ENCODE measurements around the gene ZNF253. TPM values are rescaled to one million over a fixed set of nuclear protein-coding genes. Genes with fewer than 3 reads are reported as not detected.
"Not testable (repeated sequence)": the region's sequence is repeated elsewhere in the genome, so short reads cannot be mapped to it uniquely, and the experiment has no call there.

The ZNF253 gene
- total and polyA plus RNA-seq, 2 of the 13 experiments (the other 11 are each of a cell fraction or from before 2014, with no cell fraction given): 3.5 to 10.6 TPM

DNA sequence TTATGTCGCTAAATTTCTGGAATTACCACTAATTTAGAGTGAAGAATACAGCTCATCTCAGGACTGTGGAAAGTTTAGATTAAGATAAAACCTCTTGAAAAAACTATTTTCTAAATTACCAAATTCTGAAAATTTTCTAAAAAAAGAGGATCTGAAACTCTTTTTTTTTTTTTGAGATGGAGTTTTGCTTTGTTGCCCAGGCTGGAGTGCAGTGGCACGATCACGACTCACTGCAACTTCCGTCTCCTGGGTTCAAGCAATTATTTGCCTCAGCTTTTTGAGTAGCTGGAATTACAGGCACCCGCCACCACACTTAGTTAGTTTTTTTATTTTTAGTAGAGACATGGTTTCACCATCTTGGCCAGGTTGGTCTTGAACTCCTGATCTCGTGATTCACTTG lies 16.6 kb upstream of the ZNF253 start (continued):
- no peak for TF ChIP-seq GATA4 (IDR thresholded peaks at IDR 0.05; ENCODE audit: borderline replicate concordance, low read depth)
- TF ChIP-seq ZFYVE20 (CRISPR knock-in tag; IDR thresholded peaks at IDR 0.05; ENCODE audit: borderline replicate concordance, low read depth): no peak
- TF ChIP-seq GZF1 (CRISPR knock-in tag; IDR thresholded peaks at IDR 0.05): no peak

DNA sequence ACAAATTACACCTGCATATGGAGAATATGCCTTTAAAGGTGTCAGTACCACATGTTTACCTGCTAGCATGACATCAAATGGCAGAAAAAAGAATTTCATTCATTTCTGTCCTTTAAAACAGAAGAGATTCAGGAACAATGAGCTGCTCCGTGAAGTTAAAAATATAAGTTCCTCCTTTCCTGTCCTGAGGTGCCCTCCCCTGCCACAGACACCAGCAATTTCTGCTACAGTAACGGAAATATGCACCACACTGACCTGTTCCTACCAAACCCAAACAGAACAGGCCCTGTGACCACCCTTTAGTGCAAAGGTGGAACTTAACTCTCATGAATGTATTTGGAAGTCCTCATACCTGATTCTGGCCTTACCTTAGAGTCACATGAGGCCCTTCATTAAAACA lies 13.9 kb upstream of the ZNF253 start:
- H3K9me3 ChIP-seq (ENCODE audit: low read length); H3K4me1 ChIP-seq (ENCODE audit: insufficient read depth, low read length); H4K20me1 ChIP-seq (ENCODE audit: insufficient read depth, low read length); intact Hi-C loops (cut with micrococcal nuclease; ENCODE audit: unreplicated experiment); H3K27me3 ChIP-seq (ENCODE audit: control insufficient read depth in 1 of 2, insufficient read depth in 2 of 2, low read length in 2 of 2); H3K27ac ChIP-seq (ENCODE audit: extremely low read length, insufficient read depth, low read length); H3K9ac ChIP-seq (ENCODE audit: insufficient read depth, low read depth, low read length); CTCF ChIA-PET (ENCODE audit: low intra/inter-chr PET ratio, low total read pairs); H3K36me3 ChIP-seq (replicated peaks in 1 of 2; ENCODE audit: control insufficient read depth in 1 of 2, insufficient read depth in 2 of 2, low read length in 2 of 2); BruUV-seq (replicated peaks); H3K79me2 ChIP-seq (ENCODE audit: insufficient read depth, low read length); H3K4me2 ChIP-seq (ENCODE audit: low read depth, low read length); DNase-seq (ENCODE audit: low spot score); in situ Hi-C loops (cut with HindIII; ENCODE audit: extremely low pct_ligation_motif_present, low pct_unique_long_range_greater_than_20kb); H3K4me3 ChIP-seq (replicated peaks in 1 of 3; ENCODE audit: insufficient read depth in 1 of 3, low read depth in 2 of 3, low read length in 3 of 3); H2AFZ ChIP-seq (ENCODE audit: low read length); ATAC-seq; FAIRE-seq; POLR2A ChIA-PET: not testable (repeated sequence)
- 20% methylated on average over 2 of the region's 2 CpGs for WGBS (ENCODE audit: low lambda C conversion rate)

DNA sequence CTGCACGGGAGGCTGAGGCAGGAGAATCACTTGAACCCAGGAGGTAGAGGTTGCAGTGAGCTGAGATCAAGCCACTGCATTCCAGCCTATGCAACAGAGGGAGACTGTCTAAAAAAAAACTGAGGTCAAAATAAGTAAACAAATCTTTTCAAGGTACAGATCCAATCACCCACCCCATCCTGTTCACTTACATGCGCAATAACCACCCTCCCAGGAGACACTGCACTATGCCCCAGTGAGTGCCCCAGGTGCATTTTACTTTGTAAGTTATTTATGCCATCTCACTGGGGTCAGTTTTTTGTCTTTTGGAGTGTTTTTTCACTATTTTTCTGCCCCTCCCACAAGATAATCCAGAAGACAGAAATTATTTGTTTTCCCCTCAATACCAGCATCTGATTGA lies 6.9 kb upstream of the ZNF253 start:
- TF ChIP-seq, protein P1, sequence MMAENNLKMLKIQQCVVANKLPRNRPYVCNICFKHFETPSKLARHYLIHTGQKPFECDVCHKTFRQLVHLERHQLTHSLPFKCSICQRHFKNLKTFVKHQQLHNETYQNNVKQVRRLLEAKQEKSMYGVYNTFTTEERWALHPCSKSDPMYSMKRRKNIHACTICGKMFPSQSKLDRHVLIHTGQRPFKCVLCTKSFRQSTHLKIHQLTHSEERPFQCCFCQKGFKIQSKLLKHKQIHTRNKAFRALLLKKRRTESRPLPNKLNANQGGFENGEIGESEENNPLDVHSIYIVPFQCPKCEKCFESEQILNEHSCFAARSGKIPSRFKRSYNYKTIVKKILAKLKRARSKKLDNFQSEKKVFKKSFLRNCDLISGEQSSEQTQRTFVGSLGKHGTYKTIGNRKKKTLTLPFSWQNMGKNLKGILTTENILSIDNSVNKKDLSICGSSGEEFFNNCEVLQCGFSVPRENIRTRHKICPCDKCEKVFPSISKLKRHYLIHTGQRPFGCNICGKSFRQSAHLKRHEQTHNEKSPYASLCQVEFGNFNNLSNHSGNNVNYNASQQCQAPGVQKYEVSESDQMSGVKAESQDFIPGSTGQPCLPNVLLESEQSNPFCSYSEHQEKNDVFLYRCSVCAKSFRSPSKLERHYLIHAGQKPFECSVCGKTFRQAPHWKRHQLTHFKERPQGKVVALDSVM (CRISPR knock-in tag; IDR thresholded peaks at IDR 0.05): peak; percentile 81
- TF ChIP-seq SOX6 (IDR thresholded peaks at IDR 0.05) (no peak), SOX6 (CRISPR knock-in tag; IDR thresholded peaks at IDR 0.05) (no peak)
- FAIRE-seq (no peak), ATAC-seq (no peak), DNase-seq (ENCODE audit: low spot score) (no peak)
- Histone ChIP-seq H3K9me3 (ENCODE audit: low read length) (no peaks in the 10 kb centered on the region), H3K27me3 (ENCODE audit: control insufficient read depth in 1 of 2, insufficient read depth in 2 of 2, low read length in 2 of 2) (no peaks in the 10 kb centered on the region), H3K36me3 (replicated peaks in 1 of 2; ENCODE audit: control insufficient read depth in 1 of 2, insufficient read depth in 2 of 2, low read length in 2 of 2) (no peaks in the 10 kb centered on the region), H3K4me3 (replicated peaks in 1 of 3; ENCODE audit: insufficient read depth in 1 of 3, low read depth in 2 of 3, low read length in 3 of 3) (no peak overlapping the region), H3K27ac (ENCODE audit: extremely low read length, insufficient read depth, low read length) (no peak overlapping the region), H3K4me1 (ENCODE audit: insufficient read depth, low read length) (peaks cover 29% of the 10 kb centered on the region), H3K9ac (ENCODE audit: insufficient read depth, low read depth, low read length) (no peak overlapping the region), H3K79me2 (ENCODE audit: insufficient read depth, low read length) (no peaks in the 10 kb centered on the region), H2AFZ (ENCODE audit: low read length) (no peak overlapping the region), H3K4me2 (ENCODE audit: low read depth, low read length) (no peak overlapping the region), H4K20me1 (ENCODE audit: insufficient read depth, low read length) (no peaks in the 10 kb centered on the region)
- 12% methylated on average over 2 of the region's 2 CpGs for WGBS (ENCODE audit: low lambda C conversion rate)
- no TSS peak for BruUV-seq (replicated peaks)
- intact Hi-C loops (cut with micrococcal nuclease; ENCODE audit: unreplicated experiment): no loop called here
- POLR2A ChIA-PET: no interaction called here
- in situ Hi-C loops (cut with HindIII; ENCODE audit: extremely low pct_ligation_motif_present, low pct_unique_long_range_greater_than_20kb): no loop called here
- CTCF ChIA-PET (ENCODE audit: low intra/inter-chr PET ratio, low total read pairs): no interaction called here

Data from HepG2 (cell line).